Adrenal gland (tissue), 12 donors: ENCODE measurements around the gene LMNA. TPM values are rescaled to one million over a fixed set of nuclear protein-coding genes. Genes with fewer than 3 reads are reported as not detected.

Experiments used
- DNase-seq, 7 donors: peaks; one replicate each; pipeline ENCODE4 v3.0.0-alpha.2; 2019 to 2020
- H3K27ac ChIP-seq, 5 donors: fragments of 200-600 bp; sonication (generic) in 4 of 5; 1 replicate in 3 of 5; 2 replicates in 2 of 5; pipeline versions ENCODE4 v1.5.1 to v1.8.0; 2016 to 2020; ENCODE audit warnings: mild to moderate bottlenecking in 1 of 5
- H3K27me3 ChIP-seq: fragments of 200-600 bp; 2 replicates; pipeline ENCODE4 v1.8.0; 2021
- H3K36me3 ChIP-seq, 2 donors: fragments of 200-600 bp; replicated peaks in 1 of 2; 1 replicate in 1 of 2; 2 replicates in 1 of 2; pipeline versions ENCODE4 v1.5.1 to v1.8.0; 2018 to 2022
- H3K4me1 ChIP-seq, 2 donors: fragments of 200-600 bp; replicated peaks in 1 of 2; 1 replicate in 1 of 2; 2 replicates in 1 of 2; pipeline versions ENCODE4 v1.5.1 to v1.8.0; 2018 to 2021
- H3K4me3 ChIP-seq, 4 donors: fragments of 200-600 bp; sonication (generic) in 3 of 4; one replicate each; pipeline ENCODE4 v1.5.1; 2016 to 2018
- H3K9me3 ChIP-seq, 3 donors: fragments of 200-600 bp; sonication (generic) in 1 of 3; replicated peaks in 1 of 3; 1 replicate in 2 of 3; 2 replicates in 1 of 3; pipeline versions ENCODE4 v1.5.1 to v1.8.0; 2016 to 2021
- POLR2A ChIP-seq, 2 donors: fragments of 450-650 bp; IDR thresholded peaks; one replicate each; pipeline ENCODE4 v1.6.1; 2017; ENCODE audit warnings: antibody characterized with exemption in 2 of 2, mild to moderate bottlenecking in 2 of 2, moderate library complexity in 1 of 2
- WGBS, 4 donors: extraction: QIAGEN DNeasy Blood & Tissue Kit in 2 of 4; methylation state at CpG; one replicate each; pipeline versions ENCODE4 v1.1.5 to v1.1.7; 2013 to 2017; 5-methylcytosine and 5-hydroxymethylcytosine counted together
- intact Hi-C, 2 donors: fragments of 100-400 bp; cut with DNase I; formaldehyde crosslinking; loops; one replicate each; pipeline versions ENCODE4 v1.14.1 to v1.15.0; 2022 to 2023
- polyA plus RNA-seq, 3 donors: library from polyadenylated mRNA; stranded (reverse); fragments of 200-250 nt in 2 of 3; fragments of 350-450 nt in 1 of 3; fragmentation: Illumina TruSeq in 1 of 3; extraction: RNeasy Lipid Tissue Mini Kit (QIAGEN cat#74804) in 1 of 3; gene quantifications; one replicate each; pipeline ENCODE4 v1.2.3, GENCODE V29; 2013 to 2014
- total RNA-seq, 9 donors: library from RNA; depleted of rRNA in 4 of 9; stranded (reverse); fragments of >200 nt in 4 of 9; fragments of 120-200 nt in 1 of 9; fragmentation: NEBNext Ultra II Directional in 1 of 9; extraction: Animal tissue kit (Norgen Biotek cat#: 25700) in 1 of 9; gene quantifications; one replicate each; pipeline versions ENCODE4 v1.1.0 to v1.2.4, GENCODE V29; 2013 to 2023
- TF ChIP-seq, protein P1 (sequence below), 6 experiments: fragments of 450-650 bp in 4 of 6; fragments of 200-600 bp in 2 of 6; sonication (generic) in 1 of 6; IDR thresholded peaks; 1 replicate in 5 of 6; 2 replicates in 1 of 6; pipeline versions ENCODE4 v1.5.1 to v1.8.0; 2016 to 2021; ENCODE audit warnings: antibody characterized with exemption in 6 of 6, mild to moderate bottlenecking in 2 of 6, moderate library complexity in 1 of 6
- donor health status: healthy with polysubstance abuse.
- donor health status: Bipolar disorder and iron deficiency.
- donor health status: DM: yes; HTN: yes; CAD: no.
- donor health status: DM: no; HTN: no; CAD: no.
- donor health status: DM: no; HTN: no; CAD: no.
- donor health status: DM: yes; HTN: yes; CAD: no.

The LMNA gene
- total and polyA plus RNA-seq, 12 donors, result 116 to 591 (median 382) TPM

DNA sequence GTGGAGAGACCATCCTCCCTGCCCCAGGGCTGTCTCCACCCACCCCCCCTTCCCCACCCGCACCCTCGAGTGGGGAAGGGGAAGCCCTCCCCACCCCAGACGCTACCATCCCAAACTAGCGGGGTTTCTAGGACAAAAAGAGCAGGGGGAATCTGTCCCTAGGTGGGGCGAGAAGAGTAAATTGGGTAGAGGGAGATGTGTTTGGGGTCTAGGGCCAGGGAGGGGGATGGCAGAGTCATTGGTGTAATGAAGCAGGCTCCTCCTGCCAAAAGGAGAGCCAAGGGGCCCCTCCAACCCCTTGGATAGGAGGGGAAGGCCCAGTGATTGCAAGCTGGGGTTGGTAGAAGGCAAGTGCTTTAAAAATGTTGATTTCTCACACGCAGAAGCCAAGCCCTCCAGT, 42.3 kb upstream of the LMNA start:
- Histone ChIP-seq H3K27ac (no peak overlapping the region), H3K4me3 (no peak overlapping the region), H3K4me1 (no peaks in the 10 kb centered on the region), H3K36me3 (no peaks in the 10 kb centered on the region), H3K27me3 (no peaks in the 10 kb centered on the region), H3K9me3 (no peaks in the 10 kb centered on the region)
- TF ChIP-seq, protein P1, sequence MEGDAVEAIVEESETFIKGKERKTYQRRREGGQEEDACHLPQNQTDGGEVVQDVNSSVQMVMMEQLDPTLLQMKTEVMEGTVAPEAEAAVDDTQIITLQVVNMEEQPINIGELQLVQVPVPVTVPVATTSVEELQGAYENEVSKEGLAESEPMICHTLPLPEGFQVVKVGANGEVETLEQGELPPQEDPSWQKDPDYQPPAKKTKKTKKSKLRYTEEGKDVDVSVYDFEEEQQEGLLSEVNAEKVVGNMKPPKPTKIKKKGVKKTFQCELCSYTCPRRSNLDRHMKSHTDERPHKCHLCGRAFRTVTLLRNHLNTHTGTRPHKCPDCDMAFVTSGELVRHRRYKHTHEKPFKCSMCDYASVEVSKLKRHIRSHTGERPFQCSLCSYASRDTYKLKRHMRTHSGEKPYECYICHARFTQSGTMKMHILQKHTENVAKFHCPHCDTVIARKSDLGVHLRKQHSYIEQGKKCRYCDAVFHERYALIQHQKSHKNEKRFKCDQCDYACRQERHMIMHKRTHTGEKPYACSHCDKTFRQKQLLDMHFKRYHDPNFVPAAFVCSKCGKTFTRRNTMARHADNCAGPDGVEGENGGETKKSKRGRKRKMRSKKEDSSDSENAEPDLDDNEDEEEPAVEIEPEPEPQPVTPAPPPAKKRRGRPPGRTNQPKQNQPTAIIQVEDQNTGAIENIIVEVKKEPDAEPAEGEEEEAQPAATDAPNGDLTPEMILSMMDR (IDR thresholded peaks at IDR 0.05), result no peak
- intact Hi-C loops, result no loop called here
- DNase-seq, result no peak
- WGBS, 4 donors, result 68 to 80% (median 75%) methylated on average over 5 to 6 of the region's 6 CpGs

DNA sequence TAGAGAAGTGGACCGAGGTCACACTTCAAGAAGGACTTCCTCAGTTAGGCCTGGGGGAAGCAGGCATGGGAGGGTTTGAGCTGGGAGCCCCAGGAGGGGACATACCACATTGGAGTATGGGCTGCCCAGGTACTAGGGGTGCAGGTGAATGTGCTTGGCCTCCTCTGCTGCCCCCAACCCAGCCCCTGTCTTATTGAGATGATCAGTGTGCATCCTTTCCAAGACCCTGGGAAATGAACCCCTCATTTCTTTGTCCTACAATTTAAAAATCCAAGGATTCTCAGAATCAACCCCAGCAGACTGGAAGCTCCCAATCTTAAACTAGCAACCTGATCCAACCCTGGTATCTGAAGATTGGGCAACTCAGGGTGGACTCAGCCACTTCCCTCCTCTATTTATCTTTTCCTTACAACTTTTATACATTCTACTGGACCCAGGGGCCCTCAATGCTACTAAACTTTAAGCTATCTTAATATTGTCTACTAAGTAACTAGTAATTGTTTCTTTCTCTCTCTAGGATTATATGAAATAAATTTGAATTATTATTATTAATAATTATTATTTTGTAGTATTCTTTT, 41.3 kb upstream of the LMNA start:
- H3K4me1 ChIP-seq, result no peaks in the 10 kb centered on the region
- no peaks in the 10 kb centered on the region for H3K9me3 ChIP-seq
- TF ChIP-seq, protein P1 (IDR thresholded peaks at IDR 0.05), result no peak
- no peak for TF ChIP-seq POLR2A (IDR thresholded peaks at IDR 0.05)
- H3K27me3 ChIP-seq, result no peaks in the 10 kb centered on the region
- H3K4me3 ChIP-seq, result no peak overlapping the region
- intact Hi-C loops, result no loop called here
- 0 to 50% (median 17%) methylated on average over 1 of the region's 1 CpG for WGBS, 4 donors
- DNase-seq, result no peak
- no peaks in the 10 kb centered on the region for H3K36me3 ChIP-seq
- H3K27ac ChIP-seq, result no peak overlapping the region

DNA sequence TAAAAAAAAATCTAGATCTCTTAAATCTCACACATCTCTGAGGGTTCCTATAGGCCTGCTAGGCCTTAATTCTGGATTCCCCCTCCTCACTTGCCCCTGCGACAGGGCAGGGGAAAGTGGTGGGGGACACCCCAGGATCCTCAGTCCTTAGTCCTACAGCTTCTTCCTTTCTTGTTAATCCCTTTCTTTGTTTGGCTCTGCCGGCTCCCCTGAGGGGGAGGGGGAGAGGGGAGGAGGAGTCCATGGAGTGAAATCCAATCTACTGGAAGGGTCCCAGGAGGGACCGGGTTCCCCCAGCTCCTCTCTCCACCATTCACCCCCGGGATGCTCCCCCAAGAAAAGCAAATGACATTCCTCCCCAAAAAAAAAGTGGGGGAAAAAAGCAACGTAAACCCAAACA, 40.8 kb upstream of the LMNA start:
- intact Hi-C loops, result no loop called here
- no peaks in the 10 kb centered on the region for H3K36me3 ChIP-seq
- WGBS, 4 donors, result 64 to 74% (median 69%) methylated on average over 5 of the region's 5 CpGs
- H3K27me3 ChIP-seq, result no peaks in the 10 kb centered on the region
- TF ChIP-seq, protein P1 (IDR thresholded peaks at IDR 0.05), result no peak
- TF ChIP-seq POLR2A (IDR thresholded peaks at IDR 0.05), result no peak
- H3K4me1 ChIP-seq, result no peaks in the 10 kb centered on the region
- no peaks in the 10 kb centered on the region for H3K9me3 ChIP-seq
- no peak overlapping the region for H3K4me3 ChIP-seq
- H3K27ac ChIP-seq, result no peak overlapping the region
- DNase-seq, result no peak

DNA sequence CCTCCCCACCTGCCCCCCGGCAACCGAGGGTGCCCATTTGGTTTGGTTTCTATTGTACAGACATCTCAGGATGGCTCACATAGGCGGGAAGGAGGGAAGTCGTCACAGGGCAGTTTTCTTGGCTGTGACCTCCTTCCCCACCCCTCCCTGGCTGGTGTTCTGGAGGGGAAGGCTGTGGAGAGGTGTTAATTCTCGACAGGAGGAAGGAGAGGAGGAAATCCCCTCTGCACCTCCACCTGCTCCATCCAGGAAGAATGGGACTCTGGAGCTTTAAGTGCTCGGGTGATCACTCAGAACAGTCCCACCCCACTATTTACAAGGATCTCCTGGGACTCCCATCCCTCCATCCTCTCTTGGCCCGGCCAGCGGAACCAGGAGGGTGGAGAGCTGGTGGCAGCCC, 39.9 kb upstream of the LMNA start:
- H3K36me3 ChIP-seq, result no peaks in the 10 kb centered on the region
- no peak overlapping the region for H3K27ac ChIP-seq
- intact Hi-C loops, result no loop called here
- H3K27me3 ChIP-seq, result no peaks in the 10 kb centered on the region
- no peak for DNase-seq
- H3K4me3 ChIP-seq, result no peak overlapping the region
- no peaks in the 10 kb centered on the region for H3K9me3 ChIP-seq
- H3K4me1 ChIP-seq, result no peaks in the 10 kb centered on the region
- no peak for TF ChIP-seq POLR2A (IDR thresholded peaks at IDR 0.05)
- TF ChIP-seq, protein P1 (IDR thresholded peaks at IDR 0.05), result no peak
- 72 to 78% (median 74%) methylated on average over 7 to 8 of the region's 8 CpGs for WGBS, 4 donors
